HUDEP-2 (cell line): ENCODE data around the gene HIPK3.
"Not testable (repeated sequence)": the region's sequence is repeated elsewhere in the genome, so short reads cannot be mapped to it uniquely, and the experiment has no call there.

Source experiments
- DNase-seq, 76 experiments: peaks; one replicate each; lab custom pipeline; 2025; ENCODE audit not compliant: unreplicated experiment in 76 of 76; lab: John Stamatoyannopoulos, UW

The HIPK3 gene

DNA sequence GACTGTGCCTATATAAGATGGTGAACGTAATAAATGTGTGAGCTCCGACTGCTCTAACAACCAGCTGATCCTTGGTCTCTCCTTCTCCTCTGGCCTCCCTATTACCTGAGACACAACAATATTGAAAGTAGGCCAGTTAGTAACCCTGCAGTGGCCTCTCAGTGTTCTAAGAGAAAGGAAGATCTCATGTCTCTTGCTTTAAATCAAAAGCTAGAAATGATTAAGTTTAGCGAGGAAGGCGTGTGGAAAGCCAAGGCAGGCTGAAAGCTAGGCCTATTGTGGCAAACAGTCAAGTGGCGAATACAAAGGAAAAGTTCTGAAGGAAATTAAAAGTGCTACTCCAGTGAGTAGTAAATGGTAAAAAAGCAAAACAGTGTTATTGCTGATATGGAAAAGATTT, 39.5 kb downstream of the HIPK3 start:
- DNase-seq = no peak

DNA sequence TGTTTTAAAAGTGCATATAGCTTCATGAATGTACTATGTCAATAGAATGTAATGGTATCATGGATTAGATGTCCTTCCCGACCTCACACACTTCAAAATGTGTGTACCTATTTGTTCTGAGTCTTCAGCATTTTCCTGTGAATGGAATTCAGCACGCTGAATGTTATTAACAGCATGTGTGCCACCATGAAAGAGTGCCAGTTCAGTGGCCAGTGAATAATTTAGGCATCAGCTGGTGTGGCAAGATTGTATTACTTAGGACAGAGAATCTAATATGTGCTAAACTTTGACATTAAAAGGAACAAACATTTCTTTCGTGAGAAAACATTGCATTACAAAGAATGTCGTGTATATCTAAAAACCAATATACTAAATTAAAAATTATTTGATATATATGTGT, 46.4 kb downstream of the HIPK3 start:
- DNase-seq = no peak

DNA sequence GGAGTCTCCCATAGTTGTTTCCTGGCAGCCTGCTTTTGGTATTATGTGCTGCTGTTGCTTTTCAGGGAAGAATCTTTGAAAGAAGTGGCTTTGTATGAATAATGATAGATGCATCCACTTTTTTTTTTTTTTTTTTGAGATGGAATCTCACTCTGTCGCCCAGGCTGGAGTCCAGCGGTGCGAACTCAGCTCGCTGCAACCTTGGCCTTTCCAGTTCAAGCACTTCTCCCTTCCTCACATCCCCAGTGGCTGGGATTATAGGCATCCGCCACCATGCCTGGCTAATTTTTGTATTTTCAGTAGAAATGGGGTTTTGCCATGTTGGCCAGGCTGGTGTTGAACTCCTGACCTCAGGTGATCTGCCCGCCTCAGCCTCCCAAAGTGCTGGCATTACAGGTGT, 49.6 kb downstream of the HIPK3 start:
- DNase-seq = not testable (repeated sequence)

DNA sequence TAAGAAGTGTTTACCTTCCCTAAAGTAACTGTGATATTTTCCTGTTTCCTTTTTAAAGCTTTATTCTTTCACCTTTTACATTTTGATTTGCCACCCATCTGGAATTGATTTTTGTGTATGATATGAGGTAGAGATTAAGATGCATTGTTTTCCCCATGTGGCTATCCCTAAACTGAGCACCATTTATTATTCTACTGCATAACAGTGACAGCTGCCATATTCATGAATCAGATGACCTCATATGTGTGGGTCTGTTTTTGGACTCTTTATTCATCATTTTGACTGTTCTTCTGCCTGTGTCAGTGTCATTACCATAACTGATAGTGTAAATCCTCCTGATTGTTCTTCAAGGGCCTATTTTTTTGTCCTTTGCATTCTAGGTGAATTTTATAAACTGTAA, 50.8 kb downstream of the HIPK3 start:
- DNase-seq = no peak

DNA sequence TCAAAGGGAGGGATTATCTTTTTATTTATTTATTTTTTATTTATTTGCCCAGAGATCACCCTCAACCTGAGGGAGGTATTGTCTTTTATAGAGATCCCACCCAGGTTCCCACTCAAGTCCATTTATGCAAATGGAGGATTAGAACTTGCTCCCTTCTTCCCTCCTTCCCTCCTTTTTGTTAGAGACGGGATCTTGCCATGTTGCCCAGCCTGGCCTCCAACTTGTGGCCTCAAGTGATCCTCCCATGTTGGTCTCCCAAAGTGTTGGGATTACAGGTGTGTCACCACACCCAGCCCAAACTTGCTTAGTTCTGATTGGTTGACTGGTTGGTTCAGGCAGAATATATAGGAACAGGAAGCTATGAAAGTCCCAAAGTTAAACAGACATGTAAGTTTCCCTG, 51.9 kb downstream of the HIPK3 start:
- DNase-seq = no peak

DNA sequence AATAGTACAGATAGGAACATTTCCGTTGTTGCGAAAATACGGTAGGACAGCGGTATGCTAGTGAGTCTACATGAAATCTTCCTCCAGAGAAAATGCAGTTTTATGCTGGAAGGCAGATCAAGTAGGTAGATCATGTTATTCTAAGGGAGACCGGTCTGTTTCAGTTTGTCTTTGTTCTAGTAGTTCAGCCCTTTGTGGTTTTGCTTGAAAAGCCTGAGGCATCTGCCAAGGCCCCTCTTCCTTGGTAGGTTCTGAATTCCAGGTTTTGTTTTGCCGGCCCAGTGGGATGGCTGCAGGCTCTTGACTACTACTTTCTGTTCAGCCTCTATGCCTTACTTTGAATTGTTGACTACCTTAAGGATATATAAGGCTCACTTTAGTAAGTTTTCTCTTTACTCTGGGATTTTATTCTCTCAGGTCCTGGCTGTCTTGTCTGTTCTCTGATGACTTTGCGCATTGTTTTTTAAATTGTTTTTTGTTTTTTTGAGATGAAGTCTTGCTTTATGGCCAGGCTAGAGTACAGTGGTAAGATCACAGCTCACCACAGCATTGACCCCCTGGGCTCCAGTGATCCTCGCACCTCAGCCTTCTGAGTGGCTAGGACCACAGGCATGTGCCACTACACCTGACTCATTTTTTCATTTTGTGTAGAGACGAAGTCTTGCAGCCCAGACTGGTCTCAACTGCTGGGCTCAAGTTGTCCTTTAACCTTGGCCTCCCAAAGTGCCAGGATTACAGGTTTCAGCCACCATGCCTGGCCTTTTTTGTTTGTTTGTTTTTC, 53.7 kb downstream of the HIPK3 start:
- DNase-seq = no peak

DNA sequence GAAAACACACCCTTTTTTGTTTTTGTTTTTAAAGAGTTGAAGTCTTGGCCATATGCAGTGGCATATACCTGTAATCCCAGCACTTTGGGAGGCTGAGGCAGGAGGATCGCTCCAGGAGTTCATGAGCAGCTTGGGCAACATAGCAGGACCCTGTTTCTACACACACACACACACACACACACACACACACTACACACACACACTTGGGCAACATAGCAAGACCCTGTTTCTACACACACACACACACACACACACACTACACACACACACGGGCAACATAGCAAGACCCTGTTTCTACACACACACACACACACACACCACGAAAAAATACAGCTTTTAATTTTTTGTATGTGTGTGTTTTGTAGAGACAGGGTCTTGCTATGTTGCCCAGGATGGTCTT, 54.5 kb downstream of the HIPK3 start:
- no peak for DNase-seq

DNA sequence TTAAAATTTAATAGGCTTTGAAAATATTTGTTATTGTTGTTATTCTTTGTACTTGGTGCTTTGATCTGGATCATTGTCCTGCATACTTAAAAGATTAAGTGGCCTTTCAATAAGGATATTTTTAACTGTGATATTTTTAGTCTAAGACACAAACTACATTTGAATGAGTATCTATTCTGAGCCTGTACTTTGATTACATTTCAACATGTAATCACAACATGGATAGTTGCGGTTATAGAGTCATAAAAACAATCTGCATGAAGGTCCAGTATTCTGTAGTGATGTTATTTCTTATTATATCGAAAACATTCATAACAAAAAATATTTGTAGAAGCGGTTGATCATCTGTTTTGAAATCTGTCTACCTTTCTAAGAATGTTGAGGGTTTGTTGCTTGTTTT, 58.6 kb downstream of the HIPK3 start:
- no peak for DNase-seq

DNA sequence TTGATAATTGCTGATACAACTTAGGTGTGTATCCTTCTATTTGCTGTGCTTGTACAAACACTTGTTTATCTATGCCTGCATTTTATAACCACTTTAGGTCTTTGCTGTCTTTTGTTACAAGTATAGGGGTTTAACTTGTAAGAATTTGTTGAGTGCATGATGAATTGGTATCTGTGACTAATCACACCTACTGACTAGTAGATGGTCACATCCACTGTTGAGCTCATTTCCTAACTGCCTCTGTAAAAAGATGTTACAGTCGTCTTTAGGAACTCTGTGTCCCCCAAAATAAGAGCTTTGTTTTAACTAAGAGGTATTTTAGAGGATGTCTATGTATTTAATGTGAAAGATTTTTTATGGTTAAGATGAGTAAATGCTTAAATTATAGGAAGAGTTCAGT, 60.5 kb downstream of the HIPK3 start:
- DNase-seq = no peak

DNA sequence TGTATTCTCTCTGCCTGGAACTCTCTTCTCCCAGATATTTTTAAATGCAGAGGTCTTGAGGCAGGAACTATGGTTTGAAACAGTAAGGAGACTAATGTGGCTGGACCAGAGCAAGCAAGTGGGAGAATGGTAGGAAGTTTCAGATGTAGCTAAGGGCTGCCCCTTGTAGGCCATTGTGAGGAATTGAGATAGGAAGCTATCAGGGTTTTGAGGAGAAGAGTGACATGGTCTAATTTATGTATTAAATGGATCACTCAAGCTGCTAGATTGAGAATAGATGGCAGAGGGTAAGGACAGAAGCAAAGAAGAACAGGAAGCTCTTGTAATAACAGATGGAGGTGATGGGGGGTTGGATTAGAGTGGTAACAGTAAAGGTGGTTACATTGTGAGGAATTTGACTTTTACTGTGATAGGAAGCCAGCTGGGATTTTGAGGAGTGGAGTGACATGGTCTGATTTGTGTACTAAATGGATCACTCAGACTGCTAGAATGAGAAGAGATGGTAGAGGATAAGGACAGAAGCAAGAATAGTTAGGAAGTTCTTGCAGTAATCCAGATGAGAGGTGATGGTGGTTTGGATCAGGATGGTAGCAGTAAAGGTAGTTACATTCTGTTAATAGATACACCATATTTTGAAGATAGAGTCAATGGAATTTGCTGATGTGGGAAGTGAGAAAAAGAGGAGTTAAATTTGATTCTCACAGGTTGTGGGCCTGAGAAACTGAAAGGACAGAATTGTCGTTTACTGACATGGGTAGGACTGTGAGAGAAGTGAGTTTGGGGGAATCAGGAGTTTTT, 63.0 kb downstream of the HIPK3 start:
- no peak for DNase-seq

DNA sequence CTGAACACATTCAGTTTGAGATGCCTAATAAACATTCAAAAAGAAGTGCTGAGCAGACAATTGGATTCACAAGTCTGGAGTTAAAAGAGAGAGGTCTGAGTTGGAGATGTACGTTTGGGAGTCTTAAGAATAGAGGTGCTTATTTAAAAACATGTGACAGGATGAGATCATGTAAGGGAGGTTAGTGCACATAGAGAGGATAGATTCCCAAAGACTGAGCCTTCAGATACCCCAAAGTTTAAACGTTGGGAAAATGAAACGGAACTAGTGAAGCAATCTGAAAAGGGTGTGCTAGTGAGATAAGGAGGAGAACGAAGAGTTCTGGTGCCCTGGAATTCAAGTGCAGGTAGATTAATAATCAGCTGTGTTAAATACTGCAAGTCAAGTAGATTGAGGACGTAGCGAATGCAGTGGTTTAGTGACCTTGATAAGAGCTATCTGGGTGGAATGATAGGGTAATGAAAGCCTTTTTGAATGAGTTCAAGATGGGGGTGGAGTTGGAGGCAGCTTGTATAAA, 63.7 kb downstream of the HIPK3 start:
- DNase-seq = peak in 32 of 76 experiments; percentile 3 to 71 (median 24)

DNA sequence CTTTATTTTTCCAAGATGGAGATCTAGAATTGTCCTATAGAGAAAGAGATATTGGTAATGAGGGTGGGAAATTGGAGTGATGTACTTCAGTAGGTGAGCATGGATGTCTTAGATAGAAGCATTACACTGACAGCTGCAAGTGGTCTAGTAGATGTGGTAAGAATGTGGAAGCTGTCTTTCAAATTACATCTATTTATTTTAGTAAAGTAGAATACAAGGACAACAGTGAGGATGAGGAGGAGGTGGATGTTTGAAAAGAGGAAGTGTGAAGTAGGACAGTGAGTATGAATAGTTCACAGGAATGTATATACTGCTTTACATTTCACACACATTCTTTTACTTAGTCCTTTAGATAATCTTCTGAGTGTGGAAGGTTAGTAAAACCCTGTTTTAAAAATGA, 64.2 kb downstream of the HIPK3 start:
- no peak for DNase-seq

DNA sequence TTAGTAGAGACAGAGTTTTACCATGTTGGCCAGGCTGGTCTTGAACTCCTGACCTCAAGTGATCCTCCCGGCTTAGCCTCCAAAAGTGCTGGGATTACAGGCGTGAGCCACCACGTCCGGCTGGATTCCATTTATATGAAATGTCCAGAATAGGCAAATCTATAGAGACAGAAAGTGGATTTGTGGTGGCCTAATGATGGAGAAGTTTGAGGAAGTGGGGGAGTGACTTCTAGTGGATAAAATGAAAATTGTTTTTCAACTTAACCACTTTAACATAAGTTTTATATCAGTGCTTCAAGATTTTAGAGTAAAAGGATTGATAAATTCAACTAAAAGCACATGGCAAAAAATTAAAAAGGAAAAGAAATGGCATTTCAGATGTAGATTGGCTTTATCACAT, 66.2 kb downstream of the HIPK3 start:
- DNase-seq = no peak

DNA sequence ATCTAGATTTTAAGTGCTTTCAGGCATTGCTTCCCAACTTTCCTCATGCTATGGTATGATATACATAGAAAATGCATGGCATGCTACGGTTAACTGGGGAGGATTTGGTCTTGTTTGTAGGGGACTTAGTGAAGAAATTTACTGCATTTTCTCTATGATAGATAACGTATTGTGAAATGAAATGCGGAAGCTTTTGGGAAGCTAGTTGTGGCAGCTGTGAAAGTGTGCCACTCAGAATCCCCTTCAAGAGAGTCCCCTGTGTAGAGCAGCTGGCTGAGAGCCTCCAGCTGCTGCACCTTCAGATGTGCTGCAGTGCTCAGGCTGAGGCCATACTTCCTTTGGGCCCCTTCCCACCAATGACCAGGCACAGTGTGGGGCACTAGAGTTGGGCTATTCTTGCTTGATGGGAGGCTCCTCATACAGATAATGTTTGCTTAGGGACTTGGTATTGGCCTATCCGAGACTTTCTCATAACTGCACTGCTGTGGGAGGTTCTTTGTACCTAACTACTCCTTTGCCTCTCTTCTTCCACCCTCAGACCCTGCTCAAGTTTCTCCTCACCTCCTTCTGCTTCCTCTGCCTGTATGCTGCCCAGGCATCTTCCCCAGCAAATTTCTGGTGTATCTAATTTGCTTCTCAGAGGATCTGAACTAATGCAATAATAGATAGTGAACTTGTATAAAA, 67.3 kb downstream of the HIPK3 start:
- no peak for DNase-seq

DNA sequence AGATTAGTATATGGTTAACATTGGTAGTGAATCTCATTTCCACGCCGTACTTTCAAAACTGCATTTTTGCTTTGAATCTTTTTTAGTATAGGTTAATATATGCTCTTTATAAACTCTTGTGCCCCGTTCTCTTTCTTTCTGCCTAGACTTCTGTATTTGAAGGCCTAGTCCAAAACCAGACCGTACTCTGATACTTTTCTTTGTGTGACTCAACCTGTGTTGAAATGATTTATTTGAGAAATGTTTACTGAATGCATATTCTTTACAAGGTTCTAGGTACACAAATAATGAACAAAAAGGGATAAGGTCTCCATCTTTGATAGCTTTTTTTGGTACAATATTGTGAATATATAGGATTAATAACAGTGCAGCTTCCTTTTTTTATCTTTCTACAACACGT, 68.3 kb downstream of the HIPK3 start:
- no peak for DNase-seq

DNA sequence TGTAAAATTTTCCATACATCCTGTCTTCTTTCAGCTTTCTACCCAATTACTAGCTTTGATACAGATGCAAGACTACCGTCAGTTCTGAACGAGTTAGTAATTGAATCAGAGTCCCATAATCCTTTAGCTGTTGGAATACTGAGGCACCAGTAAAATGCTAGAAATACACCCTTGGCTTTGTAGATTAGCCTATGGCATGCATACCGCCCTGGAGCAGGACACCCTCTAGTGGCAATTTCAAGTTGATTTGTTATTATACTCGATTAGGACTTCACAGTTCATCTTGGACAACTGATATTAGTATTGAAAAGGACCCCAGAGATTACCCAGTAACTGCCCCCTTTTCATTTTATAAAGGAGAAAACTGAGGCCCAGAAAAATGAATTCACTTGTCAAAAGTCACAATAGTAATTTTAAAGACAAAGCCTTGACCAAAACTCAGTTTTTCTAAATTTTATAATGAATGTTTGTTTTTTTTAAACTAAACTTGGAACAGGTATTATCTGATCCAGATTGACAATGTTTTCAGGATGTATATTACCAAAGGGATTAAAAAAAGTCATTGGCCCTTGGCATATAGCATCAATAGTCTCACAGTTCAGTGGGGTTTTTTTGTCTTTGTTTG, 72.6 kb downstream of the HIPK3 start:
- DNase-seq = peak in 50 of 76 experiments; percentile 3 to 67 (median 32)

DNA sequence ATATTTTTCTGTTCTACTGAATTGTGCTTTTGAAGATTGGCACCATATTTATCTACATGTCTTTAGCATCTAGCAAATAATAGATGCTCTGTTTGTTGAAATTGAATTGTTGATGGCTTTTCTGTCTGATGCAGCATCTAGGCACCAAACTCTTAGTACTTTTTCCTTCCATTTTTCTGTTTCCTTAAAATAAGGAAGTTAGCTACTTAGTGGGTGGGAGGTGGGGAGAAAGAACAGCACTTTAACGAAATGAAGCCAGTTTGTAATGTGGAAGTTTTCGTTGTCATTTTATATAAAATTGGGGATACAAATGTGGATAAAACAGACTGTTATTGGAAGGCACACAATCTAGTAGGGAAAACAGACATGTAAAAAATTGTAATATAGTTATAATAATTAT, 76.6 kb downstream of the HIPK3 start:
- no peak for DNase-seq

DNA sequence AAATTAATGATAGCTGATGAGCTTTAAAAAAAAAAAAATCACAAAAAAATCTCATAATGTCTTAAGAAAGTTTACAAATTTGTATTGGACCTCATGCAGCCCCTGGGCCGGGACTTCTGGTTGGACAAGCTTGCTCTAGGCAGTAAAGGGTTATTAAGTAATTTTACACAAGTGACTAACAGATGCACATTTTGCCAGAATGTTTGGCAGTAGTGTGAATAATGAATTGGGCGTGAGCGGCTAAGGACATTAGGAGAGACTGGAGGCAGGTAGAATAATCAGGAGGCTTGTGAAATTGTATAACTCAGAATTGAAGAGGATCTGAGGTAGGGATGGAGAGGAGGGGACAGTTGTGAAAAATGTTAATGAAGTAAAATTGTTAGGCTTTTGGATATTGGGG, 77.4 kb downstream of the HIPK3 start:
- no peak for DNase-seq

DNA sequence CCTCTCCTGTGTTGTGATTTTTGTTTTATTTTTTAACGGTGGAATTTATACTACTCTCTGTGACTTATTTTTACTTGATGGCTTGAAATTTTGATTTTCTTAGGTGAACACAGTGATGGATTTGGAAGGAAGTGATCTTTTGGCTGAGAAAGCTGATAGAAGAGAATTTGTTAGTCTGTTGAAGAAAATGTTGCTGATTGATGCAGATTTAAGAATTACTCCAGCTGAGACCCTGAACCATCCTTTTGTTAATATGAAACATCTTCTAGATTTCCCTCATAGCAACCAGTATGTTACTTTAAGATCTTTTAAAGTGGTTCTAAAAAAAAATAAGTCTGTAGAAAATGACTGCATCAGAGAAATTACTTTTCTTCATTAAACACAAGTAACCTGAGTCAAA, 82.1 kb downstream of the HIPK3 start:
- DNase-seq = no peak

DNA sequence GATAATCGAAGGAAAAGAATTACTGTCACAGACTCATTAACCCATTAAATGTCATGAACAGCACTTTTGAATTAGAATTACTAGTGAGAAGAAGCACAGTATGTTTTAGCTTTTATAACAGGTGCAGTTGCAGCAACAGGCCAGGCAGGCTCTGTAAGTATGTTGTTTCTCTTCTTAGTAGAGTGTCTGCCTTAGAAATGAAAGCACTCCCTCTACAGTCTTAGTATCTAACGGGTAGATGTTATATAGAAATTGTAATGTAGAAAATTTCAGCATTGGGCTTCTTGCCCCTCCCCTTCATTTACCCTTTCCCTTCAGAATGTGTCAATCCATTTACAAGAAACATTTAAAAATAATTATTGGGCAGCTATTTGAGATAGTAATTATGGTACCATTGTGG, 87.4 kb downstream of the HIPK3 start:
- no peak for DNase-seq
